GM21423 (cell line): ENCODE data around the gene MICALL2.

Experiments used
- ATAC-seq: cut with Tn5 transposase; IDR thresholded peaks from one replicate; pipeline ENCODE4 v1.9.1; 2021; ENCODE audit warnings: mild to moderate bottlenecking, moderate library complexity; ENCODE audit not compliant: unreplicated experiment

Gene MICALL2

GRCh38 chr7:1397491-1398327 is 61.6 kb downstream of the MICALL2 start:
- no peak for ATAC-seq

DNA sequence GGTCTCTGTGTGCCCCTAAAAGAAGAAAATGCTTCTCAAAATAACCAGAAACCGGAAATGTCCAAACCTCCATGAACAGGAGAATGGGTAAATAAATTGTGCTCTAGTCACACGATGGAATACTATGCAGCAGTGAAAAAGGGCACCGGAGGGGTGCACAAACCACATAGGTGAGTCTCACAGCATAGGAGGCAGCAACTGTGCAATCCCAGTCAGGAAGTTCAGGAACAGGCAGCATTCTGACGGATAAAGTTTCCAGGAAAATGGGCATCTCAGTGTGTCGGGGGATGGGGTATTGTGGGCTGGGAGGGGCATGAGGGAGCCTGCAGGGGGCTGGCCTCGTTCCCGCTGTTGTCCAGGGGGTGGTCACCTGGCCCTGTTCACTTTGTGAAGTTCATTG is 63.1 kb downstream of the MICALL2 start:
- no peak for ATAC-seq

GRCh38 chr7:1395211-1396070 is 63.8 kb downstream of the MICALL2 start:
- ATAC-seq: no peak

DNA sequence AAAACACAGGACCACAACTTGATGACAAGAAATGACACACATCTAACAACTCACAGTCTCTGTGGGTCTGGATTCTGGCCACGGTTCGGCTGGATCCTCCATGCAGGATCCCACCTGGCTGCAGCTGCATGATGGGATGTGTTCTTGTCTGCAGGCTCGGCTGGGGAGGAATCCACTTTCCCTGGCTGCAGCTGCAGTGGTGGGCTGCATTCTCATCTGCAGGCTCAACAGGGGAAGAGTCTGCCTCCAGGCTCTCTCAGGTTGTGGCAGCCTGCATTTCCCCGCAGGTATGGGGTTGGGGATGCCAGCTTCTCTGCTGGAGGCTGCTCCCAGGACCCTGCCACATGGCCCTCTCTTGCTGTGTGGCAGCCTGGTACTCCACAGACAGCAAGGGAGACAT is 64.9 kb downstream of the MICALL2 start:
- no peak for ATAC-seq

DNA sequence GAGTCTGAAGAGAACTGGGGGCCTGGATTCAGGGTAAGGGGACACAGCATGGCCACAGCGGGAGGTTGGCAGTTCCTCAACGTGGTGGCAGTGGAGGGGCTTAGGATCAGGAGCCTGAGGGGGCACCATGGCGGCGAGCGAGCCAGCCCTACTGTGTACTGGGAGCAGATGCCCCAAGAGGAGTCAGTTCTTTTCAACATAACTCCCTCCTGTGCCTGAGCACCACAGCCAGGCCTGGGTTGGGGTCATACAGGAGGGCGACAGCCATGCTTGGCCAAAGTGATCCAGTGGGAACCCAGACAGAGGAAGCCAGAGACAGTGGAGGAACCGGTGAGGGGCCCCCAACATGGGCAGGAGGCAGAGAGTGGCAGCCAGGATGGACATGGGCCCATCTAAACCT is 65.8 kb downstream of the MICALL2 start:
- ATAC-seq: no peak

DNA sequence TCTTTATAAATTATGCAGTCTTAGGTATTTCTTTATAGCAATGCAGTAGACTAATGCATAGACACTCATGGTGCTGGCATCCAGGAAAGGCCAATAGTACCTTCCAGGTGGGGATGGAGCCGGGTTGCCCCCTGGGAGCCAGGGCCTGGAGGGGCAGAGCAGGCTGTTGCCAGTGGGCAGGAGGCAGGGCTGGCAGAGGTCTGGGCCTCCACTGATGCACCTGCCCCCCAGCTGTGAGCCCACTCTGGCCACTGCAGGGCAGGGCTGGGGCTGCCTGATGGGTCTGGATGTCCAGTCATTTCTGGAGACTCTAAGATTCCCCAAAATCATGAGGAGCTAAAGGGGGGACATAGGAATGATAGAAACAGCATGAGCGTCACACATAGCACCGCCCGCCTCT is 66.7 kb downstream of the MICALL2 start:
- no peak for ATAC-seq

- ATAC-seq: no peak
Measured at GRCh38 chr7:1391449-1391848, 67.8 kb downstream of the MICALL2 start.

GRCh38 chr7:1388703-1389335 is 70.5 kb downstream of the MICALL2 start:
- no peak for ATAC-seq

GRCh38 chr7:1388021-1388702 is 71.1 kb downstream of the MICALL2 start:
- no peak for ATAC-seq

GRCh38 chr7:1387261-1387660 is 72.0 kb downstream of the MICALL2 start:
- no peak for ATAC-seq

DNA sequence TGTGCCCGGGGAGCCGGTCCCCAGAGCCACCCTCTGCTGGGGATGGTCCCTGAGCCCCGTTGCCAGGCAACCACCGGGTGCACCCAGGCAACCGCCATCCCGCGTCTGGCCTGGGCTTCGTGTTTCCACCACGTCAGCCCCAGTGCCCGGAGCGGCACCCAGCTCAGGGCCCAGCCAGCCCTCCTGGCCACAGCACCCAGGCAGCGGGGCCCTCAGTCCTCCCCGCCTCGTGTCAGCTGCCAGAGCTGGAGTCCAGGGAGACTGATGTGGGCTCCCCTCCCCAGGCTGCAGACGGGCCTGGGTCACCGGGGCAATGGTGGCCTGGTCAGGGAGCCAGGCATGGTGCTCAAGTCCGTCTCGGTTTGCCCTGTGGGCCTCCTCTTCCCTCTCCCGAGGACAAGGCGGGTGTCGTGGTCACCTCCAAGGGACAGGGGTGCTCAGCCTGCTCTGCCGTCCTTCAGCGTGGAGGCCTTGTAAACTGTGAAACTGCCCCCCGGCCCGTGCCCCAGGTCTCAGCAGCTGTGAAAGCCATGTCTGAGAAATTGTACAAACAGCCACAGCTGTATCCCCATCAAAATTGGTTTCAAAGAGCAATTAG is 72.5 kb downstream of the MICALL2 start:
- ATAC-seq: no peak

- ATAC-seq: no peak
Measured at GRCh38 chr7:1385809-1386622, 73.3 kb downstream of the MICALL2 start.

- ATAC-seq: no peak
Measured at GRCh38 chr7:1385086-1385808, 74.0 kb downstream of the MICALL2 start.
